HG03457 (cell line): ENCODE data around the gene AACS.
"Not testable (repeated sequence)": the region's sequence is repeated elsewhere in the genome, so short reads cannot be mapped to it uniquely, and the experiment has no call there.

Experiments used
- ATAC-seq: cut with Tn5 transposase; IDR thresholded peaks from one replicate; pipeline ENCODE4 v1.9.1; 2021; ENCODE audit warnings: moderate number of reproducible peaks; ENCODE audit not compliant: unreplicated experiment

The AACS gene

DNA sequence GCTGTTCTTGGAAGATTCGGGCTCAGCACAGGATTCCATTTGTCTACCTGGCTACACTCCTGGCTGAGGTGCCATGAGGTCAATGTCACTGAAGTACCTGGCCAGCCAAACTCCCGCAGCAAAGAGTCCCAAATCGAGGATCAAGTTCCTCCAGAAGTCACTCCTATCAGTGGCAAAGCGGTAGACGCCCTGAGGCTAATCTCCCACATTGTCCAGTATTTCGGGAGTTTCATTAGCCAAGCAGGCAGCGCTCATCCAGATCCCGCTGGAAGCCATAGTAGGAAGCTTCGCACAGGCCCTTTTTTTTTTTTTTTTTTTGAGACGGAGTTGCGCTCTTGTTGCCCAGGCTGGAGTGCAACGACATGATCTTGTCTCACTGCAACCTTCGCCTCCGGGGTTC lies 8.9 kb upstream of the AACS start:
- no peak for ATAC-seq

DNA sequence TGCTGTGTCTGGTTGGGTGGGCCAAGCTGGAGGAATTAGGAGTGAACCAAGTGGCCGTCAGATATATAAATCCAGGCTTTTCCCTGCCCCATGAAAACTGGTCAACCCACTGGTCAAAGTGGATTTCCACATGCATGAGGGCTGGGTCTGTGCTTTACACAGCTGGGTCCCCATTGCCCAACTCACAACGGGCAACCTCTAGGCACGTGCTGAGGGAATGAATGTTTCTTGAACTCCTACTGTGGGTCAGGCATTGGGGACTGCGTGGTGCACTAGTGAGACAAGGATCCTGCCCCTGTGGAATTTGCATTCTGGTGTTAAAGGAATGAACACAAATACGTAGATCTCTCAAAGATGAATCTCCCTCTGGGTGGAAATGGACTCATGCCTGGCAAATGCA lies 7.5 kb upstream of the AACS start:
- ATAC-seq: no peak

DNA sequence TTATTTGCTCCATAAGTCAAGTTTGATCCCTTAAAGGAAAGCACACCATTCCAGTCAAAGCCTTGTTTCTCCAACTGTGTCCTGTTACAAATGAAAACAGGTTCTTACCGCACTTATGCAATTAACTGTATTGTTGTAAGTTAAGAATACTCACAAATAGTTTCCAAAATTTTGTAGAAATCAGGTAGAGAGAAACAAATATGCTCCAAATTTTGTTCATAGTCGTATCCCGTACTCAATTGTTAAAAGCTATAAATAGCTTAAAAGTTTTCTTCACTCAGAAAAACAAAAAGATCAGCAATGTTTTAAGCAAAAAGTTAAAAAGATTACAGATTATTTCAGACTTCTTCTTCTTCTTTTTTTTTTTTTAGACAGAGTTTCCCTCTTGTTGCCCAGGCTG lies 4.0 kb upstream of the AACS start:
- ATAC-seq: no peak

DNA sequence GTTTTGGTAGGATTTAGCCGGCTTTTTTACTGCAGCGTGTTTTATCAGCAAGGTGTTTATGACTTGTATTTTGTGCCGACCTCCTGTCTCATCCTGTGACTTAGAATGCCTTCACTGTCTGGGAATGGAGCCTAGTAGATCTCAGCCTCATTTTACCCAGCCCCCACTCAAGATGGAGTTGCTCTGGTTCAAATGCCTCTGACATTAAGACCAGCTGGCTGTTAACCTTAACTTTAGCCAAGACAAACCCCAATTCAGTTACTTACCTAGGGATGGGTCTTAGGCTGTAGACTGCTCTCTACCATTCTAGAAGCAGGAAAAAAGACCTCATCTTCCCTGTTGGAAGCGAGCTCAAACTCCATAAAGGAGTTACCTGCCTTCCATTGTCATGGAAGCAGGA lies 1.7 kb upstream of the AACS start:
- not testable (repeated sequence) for ATAC-seq

DNA sequence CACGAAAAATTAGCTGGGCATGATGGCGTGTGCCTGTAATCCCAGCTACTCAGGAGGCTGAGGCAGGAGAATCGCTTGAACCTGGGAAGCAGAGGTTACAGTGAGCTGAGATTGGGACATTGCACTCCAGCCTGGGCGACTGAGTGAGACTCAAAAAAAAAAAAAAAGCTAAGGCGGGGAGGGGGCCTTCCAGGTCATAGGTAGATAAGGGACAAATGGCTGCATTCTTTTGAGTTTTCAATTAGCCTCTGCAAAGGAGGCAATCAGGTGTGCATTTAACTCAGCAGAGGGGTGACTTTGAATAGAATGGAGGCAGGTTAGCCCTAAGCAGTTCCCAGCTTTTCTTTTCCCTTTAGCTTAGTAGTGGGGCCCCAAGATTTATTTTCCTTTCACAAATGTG lies 743 bp upstream of the AACS start:
- ATAC-seq: no peak

DNA sequence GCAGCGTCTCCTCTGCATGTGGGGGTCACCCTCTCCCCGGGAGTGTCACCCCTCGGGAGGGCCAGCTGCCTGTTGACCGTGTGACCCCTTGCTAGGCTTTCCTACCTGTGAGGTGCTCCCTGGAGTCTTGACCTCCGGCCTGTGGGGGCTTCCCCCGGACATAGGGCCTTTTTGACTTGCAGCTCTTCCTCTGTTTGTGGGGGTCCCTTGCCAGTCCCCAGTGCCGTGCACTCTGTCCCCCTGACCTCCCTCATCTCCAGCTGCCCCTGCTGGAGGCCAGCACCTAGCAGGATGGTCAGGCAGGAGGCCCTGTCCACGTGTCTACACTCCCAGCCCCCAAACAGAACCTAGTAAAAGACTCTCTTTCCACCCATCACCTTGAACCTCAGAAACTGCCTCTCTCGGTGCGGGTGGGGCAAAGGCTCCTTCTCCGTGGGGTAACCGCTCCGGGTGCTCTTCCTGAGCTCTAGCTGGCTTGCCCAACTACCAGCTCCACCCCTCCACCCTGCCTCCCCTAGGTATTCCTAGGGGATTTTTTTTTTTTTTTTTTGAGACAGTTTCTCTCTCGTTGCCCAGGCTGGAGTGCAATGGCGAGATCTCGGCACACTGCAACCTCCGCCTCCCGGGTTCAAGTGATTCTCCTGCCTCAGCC lies 810 bp downstream of the AACS start:
- no peak for ATAC-seq

DNA sequence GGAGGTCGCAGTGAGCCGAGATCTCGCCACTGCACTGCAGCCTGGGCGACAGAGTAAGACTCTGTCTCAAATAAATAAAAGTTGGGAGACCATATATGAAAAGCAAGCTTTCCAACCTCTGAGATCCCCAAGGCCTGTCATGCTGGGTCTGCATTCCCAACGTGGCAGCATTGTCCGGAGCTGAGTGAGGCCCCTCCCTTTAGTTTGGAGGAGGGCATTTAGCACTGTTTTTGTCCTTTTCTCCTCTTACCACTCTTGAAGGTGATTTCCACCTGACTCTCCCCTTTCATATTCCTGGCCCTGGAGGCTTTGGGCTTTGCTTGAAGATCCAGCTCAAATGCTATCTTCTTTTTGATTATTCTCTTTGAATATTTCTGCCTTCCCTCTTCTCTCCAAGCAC lies 3.2 kb downstream of the AACS start:
- ATAC-seq: no peak

DNA sequence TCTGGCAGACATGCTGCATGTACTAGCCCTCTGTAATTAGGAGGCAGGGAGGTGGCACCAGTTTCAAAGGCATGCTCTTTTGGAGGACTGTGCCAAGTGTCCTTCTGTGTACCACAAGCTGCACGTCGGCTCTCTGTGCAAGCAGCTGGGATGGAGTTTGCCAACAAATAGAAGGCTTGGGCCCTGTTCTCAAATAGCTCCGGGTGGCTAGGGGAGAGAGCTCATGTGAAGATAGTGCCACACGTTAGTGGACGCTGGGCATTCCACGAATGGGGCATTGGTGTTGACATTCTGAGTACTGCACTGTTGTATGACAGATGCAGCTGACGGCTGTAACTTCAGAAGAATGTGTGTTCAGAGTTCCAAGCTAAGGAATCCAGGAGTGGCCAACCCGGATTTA lies 4.4 kb downstream of the AACS start:
- ATAC-seq: no peak

DNA sequence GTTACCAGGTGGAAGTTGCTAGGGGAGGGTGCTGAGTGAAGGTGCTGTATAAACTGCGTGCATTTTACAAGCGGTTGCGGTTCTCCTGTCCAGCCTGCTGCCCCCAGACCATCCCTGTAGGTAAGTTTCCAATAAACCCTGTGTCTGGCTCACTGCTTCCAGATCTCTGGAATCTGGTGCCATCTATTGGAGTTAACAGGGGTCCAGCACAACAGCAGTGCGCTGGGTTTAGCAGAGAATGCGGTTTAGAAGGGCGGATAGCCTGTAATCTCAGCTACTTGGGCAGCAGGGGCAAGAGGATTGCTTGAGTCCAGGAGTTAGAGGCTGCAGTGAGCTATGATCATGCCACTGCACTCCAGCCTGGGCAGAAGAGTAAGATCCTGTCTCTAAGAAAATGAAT lies 4.9 kb downstream of the AACS start:
- ATAC-seq: no peak

DNA sequence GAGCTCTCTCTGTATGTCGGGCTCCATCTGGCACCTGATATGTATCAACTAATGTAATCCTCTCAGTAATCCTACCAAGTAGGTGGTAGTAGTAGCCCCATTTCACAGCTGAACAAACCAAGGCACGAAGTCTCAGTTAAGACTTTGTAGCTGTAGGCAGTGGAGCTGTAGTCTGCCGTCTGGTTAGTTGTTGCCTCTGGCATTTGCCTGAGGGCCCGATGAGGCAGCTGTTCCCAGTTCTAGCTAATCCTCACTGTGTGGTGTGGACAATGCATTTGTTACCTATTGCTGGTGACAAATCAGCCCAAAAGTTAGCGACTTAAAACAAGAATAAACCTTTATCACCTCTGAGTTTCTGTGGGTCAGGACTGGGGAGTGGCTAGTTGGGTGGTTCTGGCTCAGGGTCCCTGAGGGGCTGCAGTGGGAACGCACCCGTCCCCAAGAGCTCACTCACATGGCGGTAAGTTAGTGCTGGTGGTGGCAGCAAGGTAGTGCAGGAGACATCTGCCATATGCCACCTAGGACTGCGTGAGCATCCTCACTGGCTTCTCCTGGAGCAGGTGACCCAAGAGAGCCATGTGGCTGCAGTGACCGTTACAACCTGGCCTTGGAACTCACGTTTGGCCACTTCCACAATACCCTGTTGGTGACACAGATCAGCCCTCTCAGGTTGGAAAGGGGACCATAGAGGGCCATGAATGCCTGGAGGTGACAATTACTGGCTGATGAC lies 5.6 kb downstream of the AACS start:
- no peak for ATAC-seq

DNA sequence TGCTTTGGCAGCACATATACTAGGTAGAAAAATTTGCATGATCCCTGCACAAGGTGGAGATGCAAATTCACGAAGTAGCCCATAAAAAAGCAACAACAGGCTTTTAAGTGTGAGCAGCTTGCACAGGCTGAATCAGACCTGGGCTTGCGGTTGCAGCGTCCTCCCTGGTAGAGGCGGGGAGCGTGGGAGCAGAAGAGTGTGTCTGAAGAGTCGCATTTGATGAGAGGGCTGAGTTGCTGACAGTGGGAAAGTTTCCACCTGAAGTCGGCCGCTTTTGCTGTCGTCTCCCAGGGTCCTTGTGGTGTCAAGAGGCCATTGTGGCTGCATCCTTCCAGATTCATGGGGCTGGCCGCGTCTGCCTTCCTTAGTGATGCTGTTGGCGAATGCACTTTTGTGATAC lies 6.2 kb downstream of the AACS start:
- no peak for ATAC-seq

DNA sequence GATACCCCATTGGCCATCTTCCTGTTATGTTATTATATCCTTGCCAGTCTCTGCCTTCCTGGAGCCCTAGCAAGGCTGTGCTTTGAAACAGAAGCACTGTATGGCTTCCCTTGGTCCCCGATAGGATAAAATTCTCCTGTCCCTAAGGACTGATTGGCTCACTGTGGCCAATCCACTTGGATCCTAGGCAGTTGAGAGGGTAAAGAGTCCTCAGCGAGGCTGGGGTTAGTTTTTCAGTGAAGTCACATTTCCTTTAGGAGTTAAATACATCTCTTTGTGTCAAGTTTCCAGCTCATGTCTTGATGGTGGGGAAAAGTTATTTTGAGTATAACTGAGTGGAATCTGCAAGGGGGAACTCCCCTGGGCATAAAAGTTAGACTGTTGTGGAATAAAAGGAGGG lies 7.3 kb downstream of the AACS start:
- no peak for ATAC-seq

DNA sequence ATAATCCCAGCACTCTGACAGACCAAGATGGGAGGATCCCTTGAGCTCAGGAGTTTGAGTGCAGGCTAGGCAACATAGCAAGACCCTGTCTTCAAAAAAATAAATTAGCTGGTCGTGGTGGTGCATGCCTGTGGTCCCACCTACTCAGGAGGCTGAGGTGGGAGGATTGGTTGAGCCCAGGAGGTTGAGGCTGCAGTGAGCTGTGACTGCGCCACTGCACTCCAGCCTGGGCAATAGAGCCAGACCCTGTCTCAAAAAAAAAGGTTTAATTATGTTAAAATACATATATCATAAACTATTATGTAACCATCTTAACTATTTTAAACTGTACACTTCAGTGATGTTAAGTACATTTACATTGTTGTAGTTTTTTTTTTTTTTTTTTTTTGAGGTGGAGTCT lies 9.1 kb downstream of the AACS start:
- not testable (repeated sequence) for ATAC-seq

DNA sequence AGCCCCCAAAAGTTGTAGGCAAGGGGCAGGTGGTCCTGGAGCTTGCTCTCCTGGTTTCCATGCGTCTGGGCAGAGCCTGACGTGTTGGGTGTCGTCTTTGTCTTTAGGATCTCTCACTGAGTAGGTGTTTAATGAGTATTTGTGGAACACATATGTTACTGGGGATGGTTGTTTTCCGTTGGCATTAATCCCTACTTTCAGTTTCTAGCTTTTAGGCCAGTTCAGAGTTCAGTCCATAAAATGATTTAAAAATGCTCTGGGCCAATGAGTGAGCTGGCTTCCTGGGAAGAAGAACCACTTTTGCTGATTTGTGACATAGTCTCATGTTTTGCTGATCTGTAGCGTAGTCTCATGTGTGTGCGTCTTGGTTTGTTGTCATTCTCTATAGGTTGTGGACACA lies 10.9 kb downstream of the AACS start:
- no peak for ATAC-seq

DNA sequence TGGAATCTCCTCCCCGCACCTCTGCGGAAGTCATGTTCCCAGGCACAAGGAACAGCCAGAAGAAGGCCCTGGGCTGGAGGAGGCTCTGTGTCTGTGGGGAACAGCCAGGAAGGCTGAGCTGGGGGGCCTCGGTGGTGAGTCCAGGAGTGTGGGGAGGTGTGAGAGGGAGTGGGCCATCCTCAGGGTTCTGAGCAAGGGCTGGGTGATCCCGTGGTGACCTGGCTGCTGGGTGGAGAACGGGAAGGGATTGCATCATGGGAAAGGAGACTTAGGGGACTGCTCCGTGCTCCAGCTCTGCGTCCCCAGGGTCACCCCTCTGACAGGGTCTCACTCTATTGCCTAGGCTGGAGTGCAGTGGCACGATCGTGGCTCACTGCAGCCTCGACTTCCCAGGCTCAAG lies 13.8 kb downstream of the AACS start:
- no peak for ATAC-seq

DNA sequence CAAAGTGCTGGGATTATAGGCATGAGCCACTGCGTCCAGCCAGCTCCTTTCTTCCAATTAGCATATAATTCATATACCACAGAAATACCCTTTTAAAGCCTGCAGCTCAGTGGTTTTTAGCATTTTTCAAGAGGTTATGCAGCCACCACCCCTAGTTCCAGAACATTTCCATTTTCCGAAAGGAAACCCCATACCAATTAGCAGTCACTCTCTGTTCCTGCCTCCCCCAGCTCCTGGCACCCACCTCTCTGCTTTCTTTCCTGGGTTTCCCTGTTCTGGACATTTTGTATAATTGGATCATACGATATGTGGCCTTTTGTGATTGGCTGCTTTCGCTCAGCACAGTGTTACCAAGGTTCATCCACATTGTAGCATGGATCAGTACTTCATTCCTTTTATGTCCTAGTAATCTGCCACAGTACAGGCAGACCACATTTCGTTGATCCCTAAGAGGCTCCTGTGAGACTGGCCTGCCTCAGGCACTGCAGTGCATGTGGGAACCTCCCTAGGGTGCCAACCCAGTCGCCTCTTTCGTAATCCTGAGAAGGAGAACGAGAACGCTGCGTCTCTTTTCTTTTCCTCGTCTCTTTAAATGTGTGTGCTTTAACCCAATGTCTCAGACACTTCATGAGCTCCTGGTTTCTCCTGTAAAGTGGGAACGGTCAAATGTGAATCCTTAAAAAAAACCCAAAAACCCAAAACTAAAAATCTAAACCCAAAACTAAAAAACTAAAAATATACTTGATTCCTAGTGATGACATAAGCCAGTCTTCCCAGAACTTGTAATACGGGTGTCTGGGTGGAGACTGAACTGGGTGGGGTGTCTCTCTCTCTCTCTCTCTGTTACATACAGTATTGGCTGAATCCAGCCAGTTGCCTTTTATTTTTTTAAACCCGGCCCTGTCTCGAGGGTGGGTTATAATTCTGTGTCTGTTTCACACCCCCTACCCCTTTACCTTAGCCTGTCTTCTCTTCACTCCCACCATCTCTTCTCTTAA lies 14.7 kb downstream of the AACS start:
- no peak for ATAC-seq

DNA sequence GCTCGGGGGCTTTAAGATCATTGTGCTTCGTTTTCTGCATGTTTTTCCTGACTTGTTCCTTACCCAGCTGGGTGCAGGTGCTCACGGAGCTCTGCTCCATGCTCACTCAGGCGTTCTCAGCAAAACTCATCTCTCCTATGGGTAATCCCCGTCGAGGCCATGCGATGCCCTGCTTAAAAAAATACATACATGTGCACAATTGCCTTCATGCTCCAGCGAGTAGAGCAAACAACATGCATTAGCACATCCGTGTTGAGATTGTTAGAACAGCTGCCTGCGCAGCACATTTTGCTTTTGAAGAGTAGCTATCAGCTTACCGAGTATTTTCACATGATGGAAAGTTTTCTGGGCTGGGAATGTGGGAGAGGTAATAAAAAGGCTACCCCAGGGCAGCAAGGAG lies 16.2 kb downstream of the AACS start:
- ATAC-seq: no peak

DNA sequence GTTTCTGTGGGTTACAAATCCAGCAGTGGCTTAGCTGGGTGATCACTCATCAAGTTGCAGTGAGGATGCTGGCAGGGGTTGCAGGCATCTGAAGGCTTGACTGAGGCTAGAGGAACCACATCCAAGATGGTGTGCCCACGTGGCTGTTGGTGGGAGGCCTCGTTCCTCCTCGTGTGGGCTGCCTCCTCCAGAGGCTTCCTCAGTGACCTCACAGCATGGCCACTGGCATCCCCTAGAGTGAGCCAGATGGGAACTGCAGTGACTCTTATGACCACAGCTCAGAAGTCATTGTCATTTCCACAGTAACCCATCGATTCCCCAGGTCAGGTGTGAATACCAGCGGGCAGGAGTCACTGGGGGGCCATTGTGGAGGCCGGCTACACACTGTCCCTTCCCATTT lies 17.8 kb downstream of the AACS start:
- no peak for ATAC-seq

DNA sequence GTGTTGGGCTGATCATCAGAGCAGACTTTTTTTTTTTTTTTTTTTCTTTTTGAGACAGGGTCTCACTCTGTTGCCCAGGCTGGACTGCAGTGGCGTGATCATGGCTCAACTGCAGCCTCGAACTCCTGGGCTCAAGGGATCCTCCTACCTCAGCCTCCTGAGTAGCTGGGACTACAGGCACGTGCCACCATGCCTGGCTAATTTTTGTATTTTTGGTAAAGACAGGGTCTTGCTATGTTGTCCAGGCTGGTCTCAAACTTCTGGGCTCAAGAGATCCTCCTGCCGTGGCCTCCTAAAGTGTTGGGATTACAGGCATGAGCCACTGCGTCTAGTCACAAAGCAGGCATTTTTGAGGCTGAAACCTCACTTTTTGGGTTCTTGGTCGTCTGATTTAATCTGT lies 23.0 kb downstream of the AACS start:
- ATAC-seq: not testable (repeated sequence)

DNA sequence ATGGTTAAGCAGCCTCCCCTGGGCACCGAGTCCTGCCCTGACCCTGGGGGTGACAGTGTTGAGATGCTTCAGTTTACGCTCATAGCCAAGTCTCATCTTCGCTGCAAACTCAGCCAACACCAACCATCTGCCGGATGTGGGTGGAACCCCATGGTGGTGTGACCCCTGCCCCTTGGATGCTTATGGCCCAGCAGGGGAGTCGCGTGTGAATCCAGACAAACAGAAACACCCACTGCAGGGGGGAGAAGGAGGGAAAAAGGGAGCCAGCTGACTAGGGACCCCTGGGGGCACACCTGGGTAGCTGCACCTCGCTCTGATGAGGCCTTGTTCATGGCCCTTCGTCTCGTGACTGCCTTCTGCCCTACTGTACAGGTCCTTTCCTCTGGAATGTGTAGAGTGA lies 23.8 kb downstream of the AACS start:
- ATAC-seq: no peak

DNA sequence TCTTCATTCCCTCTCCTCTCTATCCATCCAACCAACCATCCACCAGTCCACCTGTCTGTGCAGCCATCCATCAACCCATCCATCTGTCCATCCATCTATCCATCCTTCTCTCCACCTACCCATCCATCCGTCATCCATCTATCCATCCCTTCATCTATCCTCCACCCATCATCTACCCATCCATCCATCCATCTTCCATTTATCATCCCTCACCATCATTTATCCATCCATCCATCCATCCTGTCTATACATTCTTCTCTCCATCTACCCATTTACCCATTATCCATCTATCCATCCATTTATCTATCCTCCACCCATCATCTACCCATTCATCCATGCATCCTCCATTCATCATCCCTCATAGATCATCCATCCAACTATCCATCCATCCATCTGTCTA lies 24.4 kb downstream of the AACS start:
- no peak for ATAC-seq

DNA sequence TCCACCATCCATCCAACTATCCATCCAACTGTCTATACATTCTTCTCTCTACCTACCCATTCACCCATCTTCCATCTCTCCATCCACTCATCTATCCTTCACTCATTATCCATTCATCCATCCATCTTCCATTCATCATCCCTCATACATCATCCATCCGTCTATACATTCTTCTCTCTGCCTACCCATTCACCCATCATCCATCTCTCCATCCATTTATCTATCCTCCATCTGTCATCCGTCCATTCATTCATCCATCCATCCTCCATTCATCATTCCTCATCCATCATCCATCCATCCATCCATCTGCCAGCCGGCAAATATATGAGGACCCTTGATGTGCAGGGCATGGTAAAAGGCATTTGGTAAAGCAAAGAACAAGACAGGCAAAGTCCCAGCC lies 25.2 kb downstream of the AACS start:
- no peak for ATAC-seq
